Spleen (tissue), 7 donors: ENCODE data around the gene MYO15A.

ENCODE experiments used
- CTCF ChIP-seq, 11 experiments: fragments of 200-600 bp in 7 of 11; fragments of 450-650 bp in 4 of 11; sonication (generic) in 4 of 11; IDR thresholded peaks in 8 of 11; conservative IDR thresholded peaks in 3 of 11; 1 replicate in 7 of 11; 2 replicates in 4 of 11; pipeline versions ENCODE4 v1.4.0 to v1.8.0; 2016 to 2021; ENCODE audit warnings: antibody characterized with exemption in 11 of 11, inconsistent platforms in 4 of 11, mild to moderate bottlenecking in 1 of 11
- POLR2AphosphoS5 ChIP-seq, 3 donors: sonication (generic); formaldehyde crosslinking; IDR thresholded peaks; one replicate each; pipeline ENCODE4 v1.5.1; 2017; ENCODE audit warnings: antibody characterized with exemption in 3 of 3
- donor health status: DM: no; HTN: no; CAD: no; lungs with moderate emphysema.
- donor health status: DM: no; HTN: no; CAD: no.
- donor health status: DM: no; HTN: no; CAD: no.

GRCh38 chr17:18218756-18219415, 110.3 kb downstream of the MYO15A start:
- TF ChIP-seq POLR2AphosphoS5 (IDR thresholded peaks at IDR 0.05): no peak
- no peak for TF ChIP-seq CTCF (IDR thresholded peaks at IDR 0.05 in 8 of 11, conservative IDR thresholded peaks at IDR 0.05 in 3 of 11)
